ENCODE measurements around the gene CUL7. TPM values are rescaled to one million over a fixed set of nuclear protein-coding genes. Genes with fewer than 3 reads are reported as not detected.
A peak's percentile ranks its signal among the peaks of the same experiment; 100 is the strongest.

The CUL7 gene
- total and polyA plus RNA-seq, 2 experiments from 2014 or later: 33.1 to 65.8 TPM

DNA sequence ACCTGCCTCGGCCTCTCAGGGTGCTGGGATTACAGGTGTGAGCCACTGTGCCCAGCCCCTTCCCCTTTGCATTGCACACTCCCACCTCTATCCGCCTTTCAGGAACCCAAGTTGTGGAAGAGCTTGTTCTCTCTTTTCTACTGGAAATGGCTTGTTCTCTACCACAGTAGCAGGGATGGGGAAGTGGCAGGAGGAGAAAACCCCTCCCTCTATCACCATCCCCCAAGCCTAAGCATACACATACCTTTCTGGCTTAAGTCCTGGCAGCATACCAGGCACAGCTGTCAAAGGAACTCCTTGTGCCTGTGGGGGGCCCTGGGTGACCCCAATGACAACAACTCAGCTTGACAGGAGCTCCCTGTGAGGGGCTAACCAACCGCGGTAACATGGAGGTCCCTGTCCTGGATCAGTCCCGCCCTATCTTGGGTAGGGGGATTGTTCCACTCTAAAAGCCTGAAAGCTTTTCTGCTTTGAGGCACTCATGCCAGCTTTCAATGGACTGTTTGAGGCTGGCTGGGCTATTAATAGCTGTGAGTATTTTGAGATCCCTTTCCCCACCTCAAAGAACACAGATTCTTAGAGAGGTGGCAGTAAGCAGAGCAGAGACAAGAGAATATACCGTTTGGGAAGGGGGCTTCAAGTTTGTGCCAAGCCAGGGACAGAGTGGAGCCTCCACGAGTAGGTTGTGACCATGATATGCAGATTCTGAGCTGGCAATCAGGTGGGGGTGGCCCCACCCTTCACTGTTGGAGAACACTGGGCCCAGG is 37.3 kb downstream of the CUL7 start:
- peak overlapping the region; percentile 96 for H3K27ac ChIP-seq
- H3K4me1 ChIP-seq (ENCODE audit: low read depth): peaks cover 36% of the 10 kb centered on the region
- H3K4me3 ChIP-seq: peak overlapping the region; percentile 69
- peaks cover 29% of the 10 kb centered on the region for H3K36me3 ChIP-seq
- peak in 1 of 2 donors; percentile 74 for DNase-seq (ENCODE audit: low read depth in 1 of 2, low spot score in 1 of 2)
- no peaks in the 10 kb centered on the region for H3K9me3 ChIP-seq (ENCODE audit: low read depth)
- no peak for TF ChIP-seq CTCF (IDR thresholded peaks at IDR 0.05; ENCODE audit: low read depth, low read length)
- no peaks in the 10 kb centered on the region for H3K27me3 ChIP-seq

GRCh38 chr6:43014434-43014909 is 39.2 kb downstream of the CUL7 start:
- Histone ChIP-seq H3K4me1 (ENCODE audit: low read depth) (peaks cover 33% of the 10 kb centered on the region), H3K36me3 (peaks cover 24% of the 10 kb centered on the region), H3K9me3 (ENCODE audit: low read depth) (no peaks in the 10 kb centered on the region), H3K4me3 (peak overlapping the region; percentile 69), H3K27ac (peak overlapping the region; percentile 96), H3K27me3 (no peaks in the 10 kb centered on the region)
- no peak for TF ChIP-seq CTCF (IDR thresholded peaks at IDR 0.05; ENCODE audit: low read depth, low read length)
- DNase-seq (ENCODE audit: low read depth in 1 of 2, low spot score in 1 of 2): peak; percentile 21 to 40

DNA sequence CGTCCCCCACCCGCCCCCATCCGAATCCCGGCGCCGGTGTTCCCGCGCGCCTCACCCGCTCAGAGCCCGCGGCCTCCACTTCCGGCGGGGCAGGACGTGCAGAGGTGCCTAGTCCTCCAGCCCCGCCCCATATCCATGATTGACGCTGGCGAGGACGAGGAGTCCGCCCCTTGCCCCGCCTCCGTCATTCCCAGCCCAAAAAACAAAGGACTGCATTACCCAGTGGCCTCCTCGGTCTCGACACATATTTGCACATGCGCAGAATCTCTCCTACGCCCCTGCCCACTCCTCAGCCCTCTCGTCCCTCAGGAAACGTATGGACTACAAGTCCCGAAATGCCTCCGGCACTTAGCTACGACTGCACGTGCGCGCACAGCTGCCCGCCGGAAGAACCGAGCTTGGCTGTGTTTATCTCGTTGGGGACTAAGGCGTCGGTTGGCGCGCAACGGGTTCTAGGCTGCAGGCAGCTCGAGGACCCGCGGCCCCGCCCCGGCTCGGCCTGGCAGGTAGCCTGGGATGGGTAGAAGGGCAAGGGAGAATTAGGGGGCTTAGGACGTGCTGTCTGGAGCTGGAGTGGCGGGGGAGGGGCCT is 39.7 kb downstream of the CUL7 start, which contains the start of the genes KLHDC3 and MEA1:
KLHDC3 (plus strand) TSS at position 407 of the 591 bp plus-strand sequence. CDS start 2,944 bp downstream, outside the sequence.
MEA1 (minus strand) TSS at position 104 of the 591 bp plus-strand sequence. CDS start 133 bp downstream, outside the sequence.
- Histone ChIP-seq H3K4me1 (ENCODE audit: low read depth) (peaks cover 33% of the 10 kb centered on the region), H3K27ac (peak within 1 kb of the TSS; percentile 96), H3K9me3 (ENCODE audit: low read depth) (no peaks in the 10 kb centered on the region), H3K27me3 (no peaks in the 10 kb centered on the region), H3K36me3 (peaks cover 21% of the 10 kb centered on the region), H3K4me3 (peak within 1 kb of the TSS; percentile 69)
- TF ChIP-seq CTCF (IDR thresholded peaks at IDR 0.05; ENCODE audit: low read depth, low read length): no peak
- peak; percentile 99 to 100 for DNase-seq (ENCODE audit: low read depth in 1 of 2, low spot score in 1 of 2)

DNA sequence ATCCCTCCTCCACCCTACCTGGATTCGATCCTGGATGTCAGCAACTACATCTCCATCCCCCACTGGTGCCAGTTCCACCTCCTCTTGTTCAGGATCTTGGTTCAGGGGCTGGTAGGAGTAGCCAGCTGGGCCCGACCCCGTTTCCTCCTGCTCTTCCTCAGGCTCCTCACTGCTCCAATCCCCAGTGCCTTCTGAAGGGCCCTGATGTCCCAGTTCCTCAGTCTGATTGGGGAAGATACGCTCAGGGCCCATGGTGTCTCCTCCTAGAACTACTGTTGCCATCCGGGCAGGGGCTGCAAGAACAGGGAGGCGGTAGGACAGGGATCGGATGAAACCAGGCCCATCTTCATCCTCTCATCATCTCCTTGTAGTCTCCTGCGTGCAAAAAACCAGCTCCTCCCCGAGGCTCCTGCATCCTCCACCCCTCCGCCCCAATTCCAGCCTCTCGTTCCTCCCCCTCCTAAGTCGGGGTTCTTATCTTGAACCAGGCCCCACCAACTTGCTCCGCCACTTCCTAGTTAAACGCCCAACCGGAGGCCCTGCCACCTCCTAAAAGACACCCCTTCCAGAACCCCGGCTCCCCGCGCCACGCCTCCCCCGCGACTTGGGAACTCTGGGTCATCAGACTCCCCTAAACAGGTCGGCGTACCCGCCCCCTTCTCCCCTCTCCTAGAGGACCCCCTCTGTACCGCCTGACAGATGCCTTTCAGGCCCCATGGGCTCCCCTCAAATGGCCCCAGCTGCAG is 40.4 kb downstream of the CUL7 start:
- DNase-seq (ENCODE audit: low read depth in 1 of 2, low spot score in 1 of 2): peak in 1 of 2 donors; percentile 41
- TF ChIP-seq CTCF (IDR thresholded peaks at IDR 0.05; ENCODE audit: low read depth, low read length): no peak
- Histone ChIP-seq H3K4me1 (ENCODE audit: low read depth) (peaks cover 33% of the 10 kb centered on the region), H3K36me3 (peaks cover 15% of the 10 kb centered on the region), H3K9me3 (ENCODE audit: low read depth) (no peaks in the 10 kb centered on the region), H3K27me3 (no peaks in the 10 kb centered on the region), H3K4me3 (peak overlapping the region; percentile 57), H3K27ac (no peak overlapping the region)

DNA sequence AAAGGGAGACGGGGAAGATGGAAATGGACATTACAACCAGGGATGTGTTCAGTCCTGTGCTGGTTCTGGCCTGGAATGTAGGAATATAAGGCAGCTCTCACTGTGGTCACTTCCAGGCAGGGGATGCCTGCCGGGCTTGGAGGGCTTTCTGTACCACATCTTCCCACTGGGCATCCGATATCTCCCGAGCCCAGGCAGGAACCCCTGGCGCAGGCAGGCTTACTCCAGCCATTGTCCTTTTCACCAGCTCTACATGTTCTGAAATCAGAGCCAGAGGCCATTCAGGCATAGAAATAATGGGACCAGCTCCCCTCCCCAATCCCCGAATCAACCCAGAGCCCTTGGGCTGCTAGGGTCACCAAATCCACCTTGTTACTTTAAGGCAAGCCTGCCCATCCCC is 41.3 kb downstream of the CUL7 start:
- Histone ChIP-seq H3K27ac (no peak overlapping the region), H3K9me3 (ENCODE audit: low read depth) (no peaks in the 10 kb centered on the region), H3K27me3 (no peaks in the 10 kb centered on the region), H3K36me3 (peaks cover 18% of the 10 kb centered on the region), H3K4me1 (ENCODE audit: low read depth) (peaks cover 27% of the 10 kb centered on the region), H3K4me3 (no peak overlapping the region)
- no peak for DNase-seq (ENCODE audit: low read depth in 1 of 2, low spot score in 1 of 2)
- TF ChIP-seq CTCF (IDR thresholded peaks at IDR 0.05; ENCODE audit: low read depth, low read length): no peak
